ENCODE results near the gene PYROXD2.

DNA sequence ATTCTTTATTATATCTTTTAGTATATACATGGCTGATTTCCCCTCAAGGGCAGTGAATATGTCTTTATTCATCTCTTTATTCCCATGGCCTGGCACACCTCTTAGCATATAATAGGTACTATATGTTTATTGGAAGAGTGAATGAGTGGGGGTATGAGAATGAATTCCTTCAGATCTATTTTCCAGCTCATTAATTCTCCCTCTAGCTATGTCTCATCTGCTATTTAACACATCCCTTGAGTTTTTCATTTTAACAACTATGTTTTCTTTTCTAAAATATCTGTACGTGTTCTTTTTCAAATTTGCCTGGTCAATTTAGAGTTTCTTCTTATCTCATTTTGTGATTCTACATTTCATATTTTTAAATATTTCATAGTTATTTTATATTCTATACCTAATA is 17.3 kb upstream of the PYROXD2 start:
- TF ChIP-seq, protein P1, sequence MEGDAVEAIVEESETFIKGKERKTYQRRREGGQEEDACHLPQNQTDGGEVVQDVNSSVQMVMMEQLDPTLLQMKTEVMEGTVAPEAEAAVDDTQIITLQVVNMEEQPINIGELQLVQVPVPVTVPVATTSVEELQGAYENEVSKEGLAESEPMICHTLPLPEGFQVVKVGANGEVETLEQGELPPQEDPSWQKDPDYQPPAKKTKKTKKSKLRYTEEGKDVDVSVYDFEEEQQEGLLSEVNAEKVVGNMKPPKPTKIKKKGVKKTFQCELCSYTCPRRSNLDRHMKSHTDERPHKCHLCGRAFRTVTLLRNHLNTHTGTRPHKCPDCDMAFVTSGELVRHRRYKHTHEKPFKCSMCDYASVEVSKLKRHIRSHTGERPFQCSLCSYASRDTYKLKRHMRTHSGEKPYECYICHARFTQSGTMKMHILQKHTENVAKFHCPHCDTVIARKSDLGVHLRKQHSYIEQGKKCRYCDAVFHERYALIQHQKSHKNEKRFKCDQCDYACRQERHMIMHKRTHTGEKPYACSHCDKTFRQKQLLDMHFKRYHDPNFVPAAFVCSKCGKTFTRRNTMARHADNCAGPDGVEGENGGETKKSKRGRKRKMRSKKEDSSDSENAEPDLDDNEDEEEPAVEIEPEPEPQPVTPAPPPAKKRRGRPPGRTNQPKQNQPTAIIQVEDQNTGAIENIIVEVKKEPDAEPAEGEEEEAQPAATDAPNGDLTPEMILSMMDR (conservative IDR thresholded peaks at IDR 0.05; ENCODE audit: low read depth in 2 of 2): no peak
- TF ChIP-seq EZH2 (IDR thresholded peaks at IDR 0.05; ENCODE audit: low read depth, unreplicated experiment): no peak
- TF ChIP-seq JUNB (IDR thresholded peaks at IDR 0.05; ENCODE audit: unreplicated experiment): no peak
- TF ChIP-seq POLR2AphosphoS5 (IDR thresholded peaks at IDR 0.05; ENCODE audit: low read depth): no peak
